HUES64 (cell line): Measurements from ENCODE around the gene ANK2.
A peak's percentile ranks its signal among the peaks of the same experiment; 100 is the strongest.
"Not testable (repeated sequence)": the region's sequence is repeated elsewhere in the genome, so short reads cannot be mapped to it uniquely, and the experiment has no call there.

Experiments
- H3K27ac ChIP-seq: 2 replicates; pipeline ENCODE4 v1.7.0; 2013; ENCODE audit warnings: low read depth, low read length, inconsistent platforms
- H3K27me3 ChIP-seq: 2 replicates; pipeline ENCODE4 v1.6.1; 2013; ENCODE audit warnings: mild to moderate bottlenecking, low read length; ENCODE audit not compliant: insufficient read depth
- H3K36me3 ChIP-seq: 2 replicates; pipeline ENCODE4 v1.6.1; 2013; ENCODE audit warnings: mild to moderate bottlenecking, low read length; ENCODE audit not compliant: insufficient read depth
- H3K4me1 ChIP-seq: 2 replicates; pipeline ENCODE4 v1.6.1; 2013; ENCODE audit warnings: mild to moderate bottlenecking, low read length, moderate library complexity; ENCODE audit not compliant: insufficient read depth
- H3K4me3 ChIP-seq: 2 replicates; pipeline ENCODE4 v1.5.1; 2013; ENCODE audit warnings: mild to moderate bottlenecking, low read length, moderate library complexity
- H3K9ac ChIP-seq: 2 replicates; pipeline ENCODE4 v1.6.1; 2013; ENCODE audit warnings: mild to moderate bottlenecking, low read depth, low read length
- H3K9me3 ChIP-seq: 2 replicates; pipeline ENCODE4 v1.6.1; 2013; ENCODE audit warnings: low read depth, low read length; ENCODE audit not compliant: insufficient read depth
- WGBS: fragments of 150-250, 120-280 bp; methylation state at CpG from one replicate; pipeline ENCODE4 v1.1.7; 2013; ENCODE audit warnings: missing lambda C conversion rate; 5-methylcytosine and 5-hydroxymethylcytosine counted together

ANK2 gene

GRCh38 chr4:113051361-113051760, 1.9 kb downstream of the ANK2 start:
- Histone ChIP-seq H3K27me3 (no peaks in the 10 kb centered on the region), H3K4me1 (peaks cover 30% of the 10 kb centered on the region), H3K4me3 (no peak overlapping the region), H3K9ac (no peak overlapping the region), H3K36me3 (no peaks in the 10 kb centered on the region), H3K27ac (no peak overlapping the region), H3K9me3 (no peaks in the 10 kb centered on the region)
- no CpG with 5 or more reads among the region's 2 CpGs for WGBS

GRCh38 chr4:113052379-113052951, 3.0 kb downstream of the ANK2 start:
- H3K27me3 ChIP-seq = no peaks in the 10 kb centered on the region
- H3K9me3 ChIP-seq = no peaks in the 10 kb centered on the region
- H3K4me1 ChIP-seq = peaks cover 30% of the 10 kb centered on the region
- WGBS = 85% methylated on average over 9 of the region's 9 CpGs
- H3K36me3 ChIP-seq = no peaks in the 10 kb centered on the region
- H3K9ac ChIP-seq = no peak overlapping the region
- H3K4me3 ChIP-seq = no peak overlapping the region
- no peak overlapping the region for H3K27ac ChIP-seq

GRCh38 chr4:113053883-113054282, 4.4 kb downstream of the ANK2 start:
- Histone ChIP-seq H3K27ac (no peak overlapping the region), H3K36me3 (no peaks in the 10 kb centered on the region), H3K4me1 (peaks cover 30% of the 10 kb centered on the region), H3K4me3 (no peak overlapping the region), H3K27me3 (no peaks in the 10 kb centered on the region), H3K9ac (no peak overlapping the region), H3K9me3 (no peaks in the 10 kb centered on the region)

DNA sequence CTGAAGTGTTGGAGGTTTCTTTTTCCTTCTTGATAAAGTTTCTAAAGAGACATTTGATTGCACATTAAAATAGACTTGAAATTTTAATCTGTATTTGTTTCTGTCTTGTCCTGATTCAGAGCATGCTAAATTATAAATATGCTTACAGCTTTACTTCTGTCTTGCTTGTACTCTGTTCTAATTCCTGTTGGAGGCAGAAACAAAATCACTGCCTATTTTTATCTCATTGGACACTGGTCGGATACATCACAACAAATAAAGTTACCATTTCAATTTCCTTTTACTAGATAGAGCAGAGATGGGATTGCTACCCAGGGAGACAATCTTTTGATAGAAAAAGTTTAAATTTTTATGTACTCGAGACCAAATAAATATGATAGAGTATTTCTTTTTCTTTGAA, 6.9 kb downstream of the ANK2 start:
- peaks cover 24% of the 10 kb centered on the region for H3K4me1 ChIP-seq
- 83% methylated on average over 1 of the region's 2 CpGs for WGBS
- H3K36me3 ChIP-seq = no peaks in the 10 kb centered on the region
- H3K9ac ChIP-seq = no peak overlapping the region
- no peaks in the 10 kb centered on the region for H3K9me3 ChIP-seq
- H3K4me3 ChIP-seq = no peak overlapping the region
- H3K27ac ChIP-seq = no peak overlapping the region
- H3K27me3 ChIP-seq = no peaks in the 10 kb centered on the region; the same call in 1 of the 2 replicates

- no peaks in the 10 kb centered on the region for H3K9me3 ChIP-seq
- H3K4me1 ChIP-seq = peaks cover 24% of the 10 kb centered on the region
- no peak overlapping the region for H3K4me3 ChIP-seq
- H3K36me3 ChIP-seq = no peaks in the 10 kb centered on the region
- peaks cover 3% of the 10 kb centered on the region; the same call in 1 of the 2 replicates for H3K27me3 ChIP-seq
- 94% methylated on average over 1 of the region's 1 CpG for WGBS
- H3K27ac ChIP-seq = no peak overlapping the region
- no peak overlapping the region for H3K9ac ChIP-seq
Observed at GRCh38 chr4:113057891-113058290, 8.4 kb downstream of the ANK2 start.

DNA sequence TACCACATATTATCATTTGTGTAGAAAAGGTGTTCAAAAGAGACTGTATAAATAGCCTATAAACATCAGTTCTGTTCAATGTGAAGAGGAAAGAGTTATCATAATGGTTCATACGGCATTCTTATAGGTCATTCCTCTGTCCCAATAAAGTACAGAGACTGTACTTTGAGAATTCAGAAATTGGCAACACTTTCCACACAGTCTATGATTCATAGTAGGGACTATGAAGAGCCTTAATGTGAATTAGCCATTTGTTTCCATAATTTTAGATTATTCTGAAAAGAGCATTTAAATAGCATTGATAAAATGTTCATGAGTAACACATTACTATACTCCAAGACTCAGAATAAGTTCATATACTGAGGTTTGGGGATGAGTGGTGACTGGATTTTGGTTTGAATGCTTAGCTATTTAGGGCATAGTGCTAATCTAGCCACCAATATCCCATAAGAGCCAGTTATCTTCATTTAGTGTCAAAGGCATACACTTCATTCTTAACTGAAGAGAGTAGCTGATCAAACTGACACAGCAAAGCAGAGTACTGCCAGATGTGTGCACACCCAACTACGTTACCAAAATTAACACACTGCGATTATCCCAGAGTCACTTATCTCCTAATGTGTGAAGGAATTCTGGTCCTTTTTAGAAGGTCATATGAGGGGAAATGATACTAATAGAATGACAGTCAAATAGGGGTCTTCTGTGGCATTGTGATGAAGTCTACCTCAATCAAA, 10.2 kb downstream of the ANK2 start:
- H3K27me3 ChIP-seq = peaks cover 6% of the 10 kb centered on the region; the same call in 1 of the 2 replicates
- H3K9ac ChIP-seq = no peak overlapping the region
- peaks cover 38% of the 10 kb centered on the region for H3K4me1 ChIP-seq
- H3K36me3 ChIP-seq = no peaks in the 10 kb centered on the region
- H3K4me3 ChIP-seq = no peak overlapping the region
- WGBS = 100% methylated on average over 1 of the region's 3 CpGs
- no peak overlapping the region for H3K27ac ChIP-seq
- no peaks in the 10 kb centered on the region for H3K9me3 ChIP-seq

GRCh38 chr4:113060853-113061252, 11.4 kb downstream of the ANK2 start:
- H3K27me3 ChIP-seq = peaks cover 6% of the 10 kb centered on the region; the same call in 1 of the 2 replicates
- H3K4me3 ChIP-seq = no peak overlapping the region
- H3K27ac ChIP-seq = no peak overlapping the region; the same call in 1 of the 2 replicates
- peaks cover 47% of the 10 kb centered on the region for H3K4me1 ChIP-seq
- no peaks in the 10 kb centered on the region for H3K36me3 ChIP-seq
- no peaks in the 10 kb centered on the region for H3K9me3 ChIP-seq
- no peak overlapping the region for H3K9ac ChIP-seq

DNA sequence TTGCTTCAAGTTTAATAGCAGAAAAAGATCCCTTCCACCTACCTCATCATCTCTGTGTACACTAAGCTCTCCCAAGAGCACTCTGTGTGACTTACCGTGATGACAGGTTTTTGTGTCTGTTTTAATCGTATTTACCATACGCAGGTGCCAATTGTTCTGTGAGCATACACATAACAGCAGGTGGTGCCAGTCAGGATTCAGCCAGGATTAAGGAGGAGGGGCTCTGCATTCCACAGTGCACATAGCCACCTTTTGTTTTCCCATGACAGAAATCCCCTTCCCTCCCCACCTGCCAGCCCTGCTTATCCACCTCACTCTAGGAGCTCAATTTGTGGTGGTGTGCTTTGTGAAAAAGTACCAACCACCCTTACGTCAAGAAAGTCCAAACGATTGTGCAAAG, 14.8 kb downstream of the ANK2 start:
- H3K4me1 ChIP-seq = peaks cover 50% of the 10 kb centered on the region
- peaks cover 6% of the 10 kb centered on the region; the same call in 1 of the 2 replicates for H3K27me3 ChIP-seq
- WGBS = 3% methylated on average over 4 of the region's 5 CpGs
- H3K9ac ChIP-seq = no peak overlapping the region
- no peaks in the 10 kb centered on the region for H3K9me3 ChIP-seq
- H3K36me3 ChIP-seq = no peaks in the 10 kb centered on the region
- H3K27ac ChIP-seq = peak overlapping the region; percentile 88; the same call in 1 of the 2 replicates
- peak overlapping the region; percentile 38 for H3K4me3 ChIP-seq

DNA sequence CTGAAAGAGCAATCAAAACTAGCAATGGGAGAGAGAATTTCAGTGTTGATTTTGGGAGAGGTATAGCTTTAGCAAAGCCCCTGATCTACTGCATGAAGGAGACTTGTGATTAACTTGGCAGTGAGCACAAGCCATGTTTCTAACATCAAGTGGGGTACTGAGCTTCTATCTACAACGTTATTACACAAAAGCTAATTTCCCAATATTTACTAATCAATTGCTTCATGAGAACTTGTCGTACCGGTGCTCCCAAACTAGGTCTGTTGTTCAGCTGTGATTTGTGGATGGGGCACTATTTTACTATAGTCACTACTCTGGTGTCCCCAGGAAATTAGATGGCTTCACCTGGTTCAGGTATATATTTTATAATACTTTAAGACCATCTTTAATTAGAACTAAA, 16.2 kb downstream of the ANK2 start:
- peaks cover 6% of the 10 kb centered on the region; the same call in 1 of the 2 replicates for H3K27me3 ChIP-seq
- H3K4me1 ChIP-seq = peaks cover 48% of the 10 kb centered on the region
- 87% methylated on average over 3 of the region's 3 CpGs for WGBS
- peak overlapping the region; percentile 58; the same call in 1 of the 2 replicates for H3K27ac ChIP-seq
- no peaks in the 10 kb centered on the region for H3K36me3 ChIP-seq
- H3K9ac ChIP-seq = no peak overlapping the region
- H3K9me3 ChIP-seq = no peaks in the 10 kb centered on the region
- H3K4me3 ChIP-seq = no peak overlapping the region

- not testable (repeated sequence) for H3K9ac ChIP-seq, H3K27ac ChIP-seq, H3K36me3 ChIP-seq, H3K9me3 ChIP-seq, H3K4me3 ChIP-seq, H3K27me3 ChIP-seq
- 91% methylated on average over 3 of the region's 3 CpGs for WGBS
- H3K4me1 ChIP-seq = peaks cover 30% of the 10 kb centered on the region
Observed at GRCh38 chr4:113068771-113069170, 19.3 kb downstream of the ANK2 start.

DNA sequence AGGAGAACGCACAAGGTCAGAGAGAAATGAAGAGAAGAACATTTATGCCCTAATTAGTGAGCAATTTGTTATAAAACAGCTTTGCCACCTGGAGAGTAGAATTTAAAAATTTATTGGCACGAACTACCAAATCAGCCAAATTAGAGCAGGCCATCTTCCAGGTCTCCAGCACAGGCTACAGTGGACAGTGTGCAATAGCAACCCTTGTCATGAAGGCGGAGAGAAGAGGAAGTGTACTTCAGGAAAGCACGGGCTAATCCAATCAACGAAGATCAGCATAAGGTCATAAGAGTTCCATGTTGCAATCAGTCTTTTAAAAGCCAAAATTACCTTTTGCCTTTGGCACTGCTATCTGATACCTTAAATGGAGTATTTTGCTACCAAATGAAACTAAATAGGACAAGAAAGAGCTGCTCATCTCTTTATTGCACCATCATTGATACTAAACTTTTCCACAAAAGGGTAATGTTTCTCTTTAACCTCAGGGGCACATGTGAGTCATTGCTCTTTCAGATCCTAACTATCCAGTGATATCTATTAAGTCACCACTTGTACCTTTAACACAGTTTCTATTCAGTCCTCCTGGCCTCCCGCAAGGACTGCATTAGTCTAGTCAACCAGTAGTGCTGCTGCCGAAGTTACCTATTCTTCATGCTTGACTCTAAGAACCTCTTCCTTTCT, 19.9 kb downstream of the ANK2 start:
- Histone ChIP-seq H3K27me3 (no peaks in the 10 kb centered on the region), H3K27ac (no peak overlapping the region), H3K4me3 (no peak overlapping the region), H3K4me1 (peaks cover 27% of the 10 kb centered on the region), H3K9me3 (no peaks in the 10 kb centered on the region), H3K9ac (no peak overlapping the region), H3K36me3 (no peaks in the 10 kb centered on the region)
- 95% methylated on average over 7 of the region's 7 CpGs for WGBS
